Stimulated activated naive CD8-positive, alpha-beta T cell treated with anti-CD3 and anti-CD28 coated beads, Interleukin-15, Interleukin-2, amounts not matched to agents 100 U/mL and 50 U/mL, for 24 hours (primary cell): ENCODE data around the gene SLC6A18.

ENCODE experiments used
- ATAC-seq: fragments of 150-1000 bp; cut with Tn5 transposase; one replicate; pipeline ENCODE4 v1.10.0; 2021
- DNase-seq: peaks from one replicate; pipeline ENCODE4 v3.0.0; 2021

The SLC6A18 gene

DNA sequence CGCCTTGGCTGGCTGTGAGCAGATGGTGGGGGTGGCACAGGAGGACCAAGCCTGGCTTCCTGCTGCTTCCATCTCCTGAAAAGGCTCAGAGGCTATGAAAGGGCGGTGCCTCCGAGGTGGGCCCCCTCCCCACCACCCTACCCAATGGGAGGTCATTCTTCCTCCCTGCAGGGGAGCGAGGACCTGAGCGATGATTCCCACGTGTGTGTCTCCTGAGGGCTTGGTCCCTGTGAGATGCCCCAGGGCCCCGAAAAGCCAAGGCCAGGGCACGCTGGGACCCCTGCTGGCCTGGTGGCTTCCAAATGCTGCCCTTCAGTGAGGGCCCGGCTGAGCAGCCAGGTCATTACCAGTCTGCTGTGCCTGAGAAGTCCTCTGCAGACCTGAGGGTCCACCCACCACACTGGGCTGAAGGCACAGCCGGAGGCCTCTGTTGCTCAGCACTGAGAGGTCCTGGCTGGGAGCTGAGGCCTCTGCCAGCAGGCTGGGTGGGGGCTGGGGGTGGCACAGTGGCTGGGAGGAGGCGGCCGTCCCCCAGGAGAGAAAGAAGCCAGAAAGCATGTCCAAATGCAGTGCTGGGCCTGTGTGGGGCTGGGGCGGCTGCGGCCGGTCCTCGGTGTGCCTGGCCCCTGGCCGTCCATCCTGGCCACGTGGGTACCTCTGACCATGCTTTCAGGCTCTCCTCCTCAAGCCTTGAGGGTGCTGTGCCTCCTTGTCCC lies 37.8 kb upstream of the SLC6A18 start:
- DNase-seq: no peak
- no peak for ATAC-seq

DNA sequence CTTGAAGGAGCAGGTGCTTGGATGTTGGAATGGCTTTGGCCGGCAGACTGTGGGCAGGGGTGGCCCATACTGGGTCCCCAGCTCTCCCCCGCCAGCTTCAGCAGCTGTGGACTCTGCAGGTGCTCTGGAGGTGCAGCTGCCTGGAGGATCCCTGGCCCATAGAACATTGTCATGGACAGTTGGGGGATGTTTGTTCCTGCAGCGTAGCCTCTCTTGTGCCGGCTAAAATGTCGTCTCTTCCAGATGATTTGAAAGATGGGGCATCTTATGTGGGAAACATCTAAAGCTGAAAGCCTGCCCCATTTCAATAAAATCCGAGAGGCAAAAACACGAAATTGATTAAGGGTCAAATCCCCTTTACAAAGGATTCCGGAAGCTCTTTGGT lies 37.2 kb upstream of the SLC6A18 start:
- ATAC-seq (no peak), DNase-seq (no peak)

DNA sequence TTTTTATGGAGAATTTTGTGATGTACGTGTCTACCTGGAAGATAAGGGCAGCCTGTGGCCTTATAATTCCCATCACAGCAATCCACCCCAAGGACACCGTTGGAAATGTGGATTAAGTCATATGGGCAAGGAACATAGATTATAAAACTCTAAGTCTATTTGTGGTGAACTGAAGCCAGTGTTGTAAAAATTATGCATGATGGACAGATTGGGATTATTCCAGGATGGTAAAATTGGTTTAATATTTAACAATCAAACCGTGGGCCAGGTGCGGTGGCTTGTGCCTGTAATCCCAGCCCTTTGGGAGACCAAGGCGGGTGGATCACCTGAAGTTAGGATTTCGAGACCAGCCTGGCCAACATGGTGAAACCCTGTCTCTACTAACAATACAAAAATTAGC lies 36.7 kb upstream of the SLC6A18 start:
- ATAC-seq: no peak
- no peak for DNase-seq

DNA sequence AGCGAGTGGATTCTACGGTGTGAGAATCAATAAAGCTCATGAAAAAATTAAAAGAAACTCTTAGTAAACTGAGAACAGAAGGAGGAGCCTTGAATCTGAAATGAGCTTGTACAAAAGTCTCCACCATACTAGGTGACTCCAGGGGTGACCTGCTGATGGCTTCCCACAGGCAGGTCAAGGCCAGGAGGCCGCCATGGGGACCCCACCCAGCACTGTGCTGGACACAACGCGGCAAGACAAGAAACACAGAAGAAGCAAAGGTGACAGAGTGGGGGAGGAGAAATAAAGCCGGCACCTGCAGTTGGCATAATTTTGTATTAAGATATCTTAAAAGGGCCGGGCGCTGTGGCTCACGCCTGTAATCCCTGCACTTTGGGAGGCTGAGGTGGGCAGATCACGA lies 35.9 kb upstream of the SLC6A18 start:
- DNase-seq: no peak
- no peak for ATAC-seq

DNA sequence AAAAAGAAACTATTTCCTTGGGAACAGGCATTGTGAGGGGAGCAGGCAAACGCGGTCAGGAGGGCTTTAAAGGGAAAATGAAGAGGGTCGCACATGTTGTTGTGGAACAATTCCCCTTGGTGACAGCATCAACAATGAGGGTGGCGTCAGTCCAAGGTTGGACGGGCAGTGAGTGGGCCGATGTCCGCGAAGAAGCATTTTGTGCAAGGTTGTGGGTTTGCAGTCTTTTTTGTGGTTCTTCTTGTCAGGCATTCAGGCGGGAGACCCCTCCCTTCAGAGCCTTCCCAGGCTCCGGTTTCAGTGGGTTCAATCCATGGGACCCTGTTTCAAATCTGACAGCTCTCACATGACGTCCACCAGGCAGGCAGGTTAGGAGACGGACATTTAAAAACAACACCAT lies 34.9 kb upstream of the SLC6A18 start:
- no peak for DNase-seq
- no peak for ATAC-seq

DNA sequence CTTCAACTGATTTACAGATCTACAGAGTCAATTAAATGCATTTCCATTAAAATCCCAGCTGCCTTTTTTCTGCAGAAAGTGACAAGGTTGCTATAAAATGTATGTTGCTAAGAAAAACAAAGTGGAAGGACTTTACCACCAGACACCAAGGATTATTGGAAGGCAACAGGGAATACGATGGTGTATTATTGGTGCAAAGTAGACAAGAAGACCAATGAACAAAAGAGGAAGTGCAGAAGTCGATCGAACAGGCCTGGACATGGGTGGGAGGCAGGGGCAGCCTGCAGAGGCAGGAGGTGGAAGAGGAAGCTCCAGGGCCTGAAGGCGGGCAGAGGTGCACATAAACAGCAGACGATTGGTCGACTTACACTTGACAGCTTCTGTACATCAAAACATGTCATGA lies 34.3 kb upstream of the SLC6A18 start:
- no peak for ATAC-seq

DNA sequence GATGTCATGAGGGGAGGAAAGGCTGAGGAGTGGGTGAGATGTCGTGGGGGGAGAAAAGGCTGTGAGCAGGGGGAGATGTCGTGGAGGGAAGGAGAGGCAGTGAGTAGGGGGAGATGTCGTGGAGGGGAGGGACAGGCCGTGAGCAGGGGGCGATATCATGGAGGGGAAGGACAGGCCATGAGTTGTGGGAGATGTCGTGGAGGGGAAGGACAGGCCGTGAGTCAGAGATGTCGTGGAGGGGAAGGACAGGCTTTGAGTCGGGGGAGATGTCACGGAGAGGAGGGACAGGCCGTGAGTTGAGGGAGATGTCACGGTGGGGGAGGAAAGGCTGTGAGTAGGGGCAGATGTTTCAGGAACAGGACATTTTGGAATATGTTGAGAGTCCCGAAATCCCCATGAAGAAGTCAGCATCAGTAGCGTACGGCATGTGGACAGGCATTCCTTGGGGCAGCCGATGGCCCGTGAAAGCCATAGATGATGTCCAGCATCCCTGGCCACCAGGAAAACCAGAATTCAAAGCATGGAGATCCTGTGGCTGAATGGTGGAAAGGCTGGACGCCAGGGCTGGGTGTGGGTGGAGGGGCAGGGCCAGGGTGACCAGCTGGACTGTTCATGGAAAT lies 32.1 kb upstream of the SLC6A18 start:
- ATAC-seq (no peak), DNase-seq (no peak)

More for the DNA sequence above, 34.3 kb upstream of the SLC6A18 start:
- DNase-seq: no peak

DNA sequence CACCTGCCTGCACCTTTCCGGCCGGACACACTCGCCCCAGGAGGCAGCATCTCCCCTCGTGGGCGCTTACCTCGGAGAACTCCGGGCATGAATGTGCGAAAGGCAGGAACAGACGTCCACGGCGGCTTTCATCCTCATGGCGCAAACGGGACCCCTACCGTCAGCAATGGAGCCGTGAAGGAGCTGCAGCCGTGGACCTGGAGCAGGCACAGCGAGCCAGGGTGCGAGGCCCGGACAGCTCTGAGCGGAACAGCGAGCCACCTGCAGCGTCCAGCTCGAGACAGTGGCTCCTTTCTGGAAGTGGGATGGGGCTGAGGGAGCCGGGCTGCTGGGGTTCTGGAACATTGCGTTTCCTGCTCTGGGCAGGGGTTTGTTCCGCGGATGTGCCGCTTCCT lies 31.6 kb upstream of the SLC6A18 start:
- no peak for DNase-seq
- no peak for ATAC-seq

DNA sequence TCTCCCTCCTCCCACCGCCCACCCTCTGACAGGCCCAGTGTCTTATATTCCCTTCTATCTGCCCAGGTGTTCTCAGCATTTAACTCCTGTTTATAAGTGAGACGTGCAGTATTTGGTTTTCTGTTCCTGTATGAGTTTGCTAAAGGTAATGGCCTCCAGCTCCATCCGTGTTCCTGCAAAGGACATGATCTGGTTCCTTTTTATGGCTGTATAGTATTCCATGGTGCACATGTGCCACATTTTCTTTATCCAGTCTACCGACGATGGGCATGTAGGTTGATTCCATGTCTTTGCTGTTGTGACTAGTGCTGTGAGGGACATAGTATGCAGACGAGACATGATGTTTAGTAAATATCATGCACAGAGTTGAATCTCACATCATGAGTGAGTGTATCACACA lies 30.8 kb upstream of the SLC6A18 start:
- no peak for DNase-seq
- no peak for ATAC-seq

DNA sequence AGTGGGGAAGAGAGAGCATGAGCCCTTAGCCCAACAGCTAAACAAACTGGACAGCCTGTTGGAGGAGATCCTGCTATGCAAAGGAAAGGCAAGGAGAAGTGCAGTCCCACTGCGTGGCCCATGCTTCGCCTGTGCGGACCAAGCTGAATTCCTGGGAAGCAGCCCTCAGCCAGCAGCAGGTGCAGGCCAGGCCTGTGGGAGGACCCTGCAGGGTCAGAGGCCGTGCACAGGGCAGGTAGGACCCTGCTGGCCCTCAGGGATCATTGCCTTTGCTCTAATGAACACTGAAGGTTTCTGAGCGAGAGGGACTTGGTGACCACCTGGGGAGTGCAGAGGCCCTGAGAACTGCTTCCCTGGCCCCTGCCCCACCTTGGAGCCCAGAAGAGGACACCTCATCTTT lies 29.7 kb upstream of the SLC6A18 start:
- ATAC-seq (no peak), DNase-seq (no peak)

DNA sequence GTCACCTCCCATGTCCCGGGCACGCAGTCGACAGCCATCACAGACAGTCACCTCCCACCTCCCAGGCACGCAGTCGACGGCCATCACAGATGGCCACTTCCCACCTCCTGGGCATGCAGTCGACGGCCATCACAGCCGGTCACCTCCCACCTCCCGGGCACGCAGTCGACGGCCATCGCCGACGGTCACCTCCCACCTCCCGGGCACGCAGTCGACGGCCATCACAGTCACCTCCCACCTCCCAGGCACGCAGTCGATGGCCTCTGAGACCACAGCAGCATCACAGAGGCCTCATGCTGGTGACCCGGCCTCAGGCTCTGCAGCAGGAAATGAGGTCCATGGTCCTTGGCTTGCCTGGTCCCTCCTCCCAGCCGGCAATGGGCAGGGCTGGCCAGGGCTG lies 29.3 kb upstream of the SLC6A18 start:
- DNase-seq: no peak
- no peak for ATAC-seq

DNA sequence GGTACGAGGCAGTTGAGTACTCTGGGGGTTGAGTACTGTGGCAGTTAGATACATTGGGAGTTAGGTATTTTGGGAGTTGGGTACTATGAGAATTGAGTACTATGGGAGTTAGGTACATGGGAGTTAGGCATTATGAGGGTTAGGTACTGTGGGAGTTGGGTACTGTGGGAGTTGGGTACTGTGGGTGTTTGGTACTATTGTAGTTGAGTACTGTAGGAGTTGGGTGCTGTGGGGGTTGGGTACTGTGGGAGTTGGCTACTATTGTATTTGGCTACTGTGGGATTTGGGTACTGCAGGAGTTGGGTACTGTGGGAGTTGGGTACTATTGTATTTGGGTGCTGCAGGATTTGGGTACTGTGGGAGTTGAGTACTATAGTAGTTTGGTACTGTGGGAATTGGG lies 28.6 kb upstream of the SLC6A18 start:
- DNase-seq (no peak), ATAC-seq (no peak)

DNA sequence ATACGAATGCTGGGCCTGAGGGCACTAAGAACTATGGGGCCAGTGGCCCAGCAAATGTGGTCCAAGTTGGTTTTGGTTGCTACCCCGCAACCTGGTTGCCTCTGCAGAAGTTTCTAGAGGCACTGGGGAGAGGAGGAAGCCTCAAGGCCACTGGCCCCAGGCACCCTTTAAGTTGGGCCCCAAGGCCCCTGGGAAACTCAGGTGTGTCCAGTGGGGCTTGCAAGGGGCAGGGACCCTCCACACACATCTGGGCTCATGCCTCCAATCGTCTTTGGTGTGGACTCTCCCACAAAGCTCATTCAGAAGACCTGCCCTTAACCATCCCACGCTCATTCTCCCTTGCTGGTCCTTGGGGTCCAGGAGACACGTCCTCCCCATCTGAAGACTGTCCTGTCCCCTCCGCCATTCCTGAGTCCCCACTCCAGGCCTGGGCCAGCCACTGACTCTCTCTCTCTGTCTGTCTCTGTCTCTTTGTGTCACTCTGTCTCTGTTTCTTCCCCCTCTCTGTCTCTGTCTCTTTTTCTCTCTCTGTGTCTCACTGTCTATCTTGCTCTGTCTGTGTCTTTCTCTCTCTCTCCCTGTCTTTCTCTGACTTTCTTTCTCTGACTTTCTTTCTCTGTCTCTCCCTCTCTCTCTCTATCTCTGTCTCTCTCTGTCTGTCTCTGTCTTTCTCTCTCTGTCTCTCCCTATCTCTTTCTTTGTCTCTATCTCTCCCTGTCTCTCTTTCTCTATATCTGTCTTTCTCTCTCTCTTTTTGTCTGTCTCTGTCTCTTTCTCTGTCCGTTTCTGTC lies 27.1 kb upstream of the SLC6A18 start:
- DNase-seq (no peak), ATAC-seq (no peak)

DNA sequence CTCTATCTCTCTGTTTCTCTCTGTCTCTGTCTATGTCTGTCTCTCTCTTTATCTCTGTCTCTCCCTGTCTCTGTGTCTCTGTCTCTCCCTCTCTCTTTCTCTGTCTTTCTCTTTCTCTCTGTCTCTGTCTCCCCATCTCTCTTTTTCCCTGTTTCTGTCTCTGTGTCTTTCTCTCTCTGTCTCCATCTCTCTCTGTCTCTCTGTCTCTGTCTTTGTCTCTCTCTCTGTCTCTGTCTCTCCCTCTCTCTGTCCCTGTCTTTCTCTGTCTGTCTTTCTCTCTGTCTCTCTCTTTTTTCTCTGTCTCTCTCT lies 25.9 kb upstream of the SLC6A18 start:
- no peak for DNase-seq
- ATAC-seq: no peak

DNA sequence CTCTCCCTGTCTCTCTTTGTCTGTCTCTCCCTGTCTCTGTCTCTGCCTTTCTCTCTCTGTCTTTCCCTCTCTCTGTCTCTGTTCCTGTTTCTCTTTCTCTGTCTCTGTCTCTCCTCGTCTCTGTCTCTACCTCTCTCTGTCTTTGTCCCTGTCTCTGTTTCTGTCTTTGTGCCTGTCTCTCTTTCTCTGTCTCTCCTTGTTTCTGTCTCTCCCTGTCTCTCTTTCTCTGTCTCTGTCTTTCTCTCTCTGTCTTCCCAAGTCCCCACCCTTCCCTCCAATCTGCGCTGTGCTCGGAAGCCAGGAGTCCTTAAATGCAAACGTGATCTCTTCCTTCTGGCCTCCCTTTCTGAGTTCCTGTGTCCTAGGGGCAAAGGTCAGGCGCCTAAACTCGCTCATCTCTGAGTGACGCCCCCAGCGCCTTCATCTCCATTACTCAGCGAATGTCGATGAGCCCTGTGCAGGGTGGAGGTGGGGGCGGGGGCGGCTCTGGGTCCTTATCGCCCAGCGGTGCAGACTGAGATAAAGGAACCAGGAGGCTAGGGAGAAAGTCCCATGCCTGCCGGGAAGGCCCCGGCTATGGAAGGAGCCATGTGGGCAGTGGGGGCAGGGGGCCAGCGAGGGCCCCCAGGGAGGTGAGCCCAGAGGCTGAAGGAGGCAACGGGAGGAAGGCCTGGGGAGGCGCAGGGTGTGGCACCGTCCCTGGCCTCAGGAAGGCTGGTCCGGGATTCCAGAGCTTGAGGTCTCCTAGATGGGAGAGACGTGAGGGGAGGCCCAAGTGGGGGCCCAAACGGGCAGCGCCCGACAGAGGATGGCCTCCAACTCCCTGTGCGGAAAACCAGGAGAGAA lies 25.3 kb upstream of the SLC6A18 start:
- DNase-seq (no peak), ATAC-seq (no peak)

DNA sequence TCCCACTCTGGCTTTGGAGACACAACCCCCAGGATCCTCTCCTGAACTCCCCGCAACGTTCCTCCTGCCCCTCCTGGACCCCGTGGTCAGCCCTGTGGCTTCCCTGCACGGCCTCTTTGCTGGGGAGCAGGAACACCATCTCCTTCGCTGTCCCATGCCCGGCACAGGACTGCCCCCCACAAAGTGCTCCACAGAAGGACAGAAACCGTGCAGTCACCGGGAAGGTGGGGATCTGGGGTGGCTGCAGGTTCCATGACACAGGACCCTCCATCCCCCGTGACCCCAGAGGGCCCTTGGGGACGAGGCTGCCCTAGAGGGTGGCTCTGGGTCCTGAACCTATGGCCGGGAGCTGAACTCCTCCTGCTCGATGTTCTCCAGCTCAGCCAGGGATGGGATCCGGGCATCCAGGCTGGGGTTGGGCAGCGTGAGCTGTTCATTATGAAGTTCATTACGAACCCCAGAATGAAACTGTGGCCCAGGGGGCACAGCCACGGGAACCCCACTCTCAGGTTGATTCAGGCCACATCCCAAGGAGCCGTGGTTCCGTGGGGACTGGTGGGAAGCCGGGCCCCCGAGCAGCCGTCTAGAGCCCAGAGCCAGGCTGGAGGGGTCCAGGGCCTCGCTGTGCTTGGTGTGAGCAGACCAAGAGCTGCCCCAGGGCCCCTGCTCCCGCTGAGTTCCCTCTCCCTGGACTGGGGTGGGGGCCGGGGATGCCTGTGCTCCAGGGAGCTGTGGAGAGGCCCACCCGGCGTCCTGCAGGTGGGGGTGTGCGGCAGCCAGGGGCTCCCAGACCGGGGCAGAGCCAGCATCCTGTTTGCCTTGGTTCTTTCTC lies 24.5 kb upstream of the SLC6A18 start:
- DNase-seq (no peak), ATAC-seq (no peak)

DNA sequence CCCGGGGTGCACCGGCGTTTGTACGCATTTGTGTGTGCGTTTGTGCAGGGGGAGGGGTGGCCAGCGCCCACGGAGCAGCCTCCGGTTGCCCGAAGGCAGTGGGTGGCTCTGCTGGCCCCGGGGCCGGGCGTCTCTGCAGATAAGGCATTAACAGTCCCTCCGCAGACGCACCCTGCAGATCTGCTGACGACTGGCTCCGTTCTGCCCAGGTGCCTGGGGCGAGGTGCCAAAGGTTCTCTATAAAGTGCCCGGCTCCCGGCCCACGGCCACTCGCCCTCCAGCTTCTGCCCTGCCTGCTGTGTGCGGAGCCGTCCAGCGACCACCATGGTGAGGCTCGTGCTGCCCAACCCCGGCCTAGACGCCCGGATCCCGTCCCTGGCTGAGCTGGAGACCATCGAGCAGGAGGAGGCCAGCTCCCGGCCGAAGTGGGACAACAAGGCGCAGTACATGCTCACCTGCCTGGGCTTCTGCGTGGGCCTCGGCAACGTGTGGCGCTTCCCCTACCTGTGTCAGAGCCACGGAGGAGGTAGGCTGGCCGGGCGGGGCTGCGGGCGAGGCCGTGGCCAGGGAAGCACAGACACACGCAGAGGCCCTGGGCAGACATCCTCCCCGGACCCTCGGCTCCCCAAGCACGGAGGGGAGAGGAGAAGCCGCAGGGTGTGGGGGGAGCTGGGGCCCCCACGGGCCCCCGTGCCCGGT lies 23.7 kb upstream of the SLC6A18 start, which contains the start of gene SLC6A19:
Gene SLC6A19 (plus strand): TSS at position 269 of the 699 bp plus-strand sequence. CDS start 56 bp downstream, at position 325.
- DNase-seq: no peak
- no peak for ATAC-seq

DNA sequence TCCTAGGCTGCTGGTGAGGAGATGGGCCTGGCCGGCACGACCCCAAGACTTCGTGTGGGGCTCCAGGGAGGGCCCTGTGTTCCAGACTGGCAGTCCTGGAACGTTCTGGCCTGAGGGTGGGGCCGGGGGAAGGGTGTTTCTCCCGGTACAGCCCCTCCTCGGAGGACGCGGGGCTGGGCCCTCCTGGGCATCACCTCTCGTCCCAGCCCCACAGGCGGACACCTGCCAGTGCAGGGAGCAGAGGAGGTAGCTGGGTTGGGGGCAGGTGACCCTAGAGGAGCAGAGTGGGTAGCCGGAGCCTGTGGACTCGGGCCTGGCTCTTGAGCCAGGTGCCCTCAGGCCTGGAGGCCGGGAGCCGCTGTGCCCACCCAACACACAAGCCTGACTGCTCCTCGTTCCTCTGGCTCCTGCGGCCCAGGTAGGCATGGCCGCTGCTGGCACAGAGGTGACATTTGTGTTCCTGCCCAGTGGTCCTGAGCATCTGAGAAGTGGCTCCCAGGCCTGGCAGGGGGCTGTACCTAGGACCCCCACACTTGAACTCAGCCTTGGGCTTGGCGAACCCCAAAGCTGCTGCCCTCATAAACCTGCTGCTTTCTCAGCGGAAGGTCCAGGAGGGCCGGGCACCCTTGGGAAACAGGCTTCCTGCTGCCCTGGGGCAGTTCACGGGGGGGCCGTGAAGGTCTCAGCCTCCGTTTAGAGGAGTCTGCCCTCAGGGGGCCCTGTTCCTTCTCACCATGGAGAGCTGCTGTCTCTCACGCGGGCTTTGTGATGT lies 23.0 kb upstream of the SLC6A18 start:
- no peak for ATAC-seq
- DNase-seq: no peak

DNA sequence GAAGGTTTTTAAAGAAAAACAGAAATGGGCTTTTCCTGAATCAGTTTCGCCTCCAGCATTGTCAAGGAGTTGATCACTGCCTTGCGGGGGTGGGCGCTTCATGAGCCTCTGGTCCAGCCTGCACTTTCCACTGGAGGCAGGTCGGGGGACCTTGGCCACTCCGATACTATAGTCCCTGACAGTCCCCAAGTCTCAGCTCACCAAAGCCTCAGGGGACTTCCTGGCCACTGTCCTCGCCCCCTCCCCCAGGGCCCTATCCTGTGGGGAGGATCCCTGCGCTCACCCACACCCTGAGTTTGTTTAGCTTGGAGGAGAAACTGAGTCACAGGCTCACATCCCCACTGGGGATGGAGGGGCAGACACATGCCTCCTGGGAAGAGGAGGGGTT lies 22.4 kb upstream of the SLC6A18 start:
- ATAC-seq: no peak
- DNase-seq: no peak

DNA sequence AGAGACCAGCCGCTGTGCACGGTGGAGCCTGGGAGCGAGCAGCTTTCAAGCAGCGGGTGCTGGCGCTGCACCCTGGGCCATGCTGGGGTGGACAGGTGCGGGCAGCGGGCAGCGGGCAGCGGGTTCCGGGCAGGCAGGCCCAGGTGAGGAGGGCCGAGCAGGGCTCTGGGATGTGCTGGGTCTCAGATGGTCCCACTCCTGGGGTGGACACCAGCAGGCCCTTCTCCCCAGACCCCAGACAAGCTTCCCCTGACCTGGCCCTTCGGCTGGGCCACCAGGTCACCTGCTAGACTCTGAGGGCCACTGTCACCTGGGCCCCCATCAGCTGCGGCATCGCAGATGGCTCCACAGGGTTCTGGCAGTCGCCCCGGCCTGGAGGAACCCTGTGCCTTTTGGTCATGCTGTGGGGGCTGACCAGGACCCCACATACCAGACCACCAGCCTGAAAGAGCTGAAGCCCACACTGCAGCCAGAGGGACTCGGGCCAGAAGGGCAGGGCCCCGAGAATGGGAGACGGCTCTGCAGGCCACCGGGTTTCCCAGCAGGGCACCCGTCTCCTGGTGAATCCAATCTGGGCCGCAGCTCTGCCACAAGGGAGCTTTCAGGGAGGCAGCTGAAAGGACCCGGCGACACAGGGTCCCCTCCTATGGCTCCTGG lies 21.7 kb upstream of the SLC6A18 start:
- DNase-seq: no peak
- ATAC-seq: no peak
